OCI-LY1 (cell line): ENCODE results near the gene GRXCR2.
"Not testable (repeated sequence)": the region's sequence is repeated elsewhere in the genome, so short reads cannot be mapped to it uniquely, and the experiment has no call there.

Experiments
- EZH2 ChIP-seq: fragments of 200-600 bp; sonication (generic), shearing (Covaris generic); IDR thresholded peaks from 2 replicates; pipeline ENCODE4 v1.8.0; 2017; ENCODE audit warnings: borderline replicate concordance, mixed run types, mild to moderate bottlenecking, antibody characterized with exemption, low read length, moderate library complexity, mixed read lengths
- TF ChIP-seq, protein P1 (sequence below): fragments of 200-600 bp; sonication (generic), shearing (Covaris generic); IDR thresholded peaks from 2 replicates; pipeline ENCODE4 v1.5.1; 2017; ENCODE audit warnings: mild to moderate bottlenecking, antibody characterized with exemption, low read length, moderate library complexity, mixed read lengths

GRCh38 chr5:145864432-145864831, 8.4 kb downstream of the GRXCR2 start:
- TF ChIP-seq, protein P1, sequence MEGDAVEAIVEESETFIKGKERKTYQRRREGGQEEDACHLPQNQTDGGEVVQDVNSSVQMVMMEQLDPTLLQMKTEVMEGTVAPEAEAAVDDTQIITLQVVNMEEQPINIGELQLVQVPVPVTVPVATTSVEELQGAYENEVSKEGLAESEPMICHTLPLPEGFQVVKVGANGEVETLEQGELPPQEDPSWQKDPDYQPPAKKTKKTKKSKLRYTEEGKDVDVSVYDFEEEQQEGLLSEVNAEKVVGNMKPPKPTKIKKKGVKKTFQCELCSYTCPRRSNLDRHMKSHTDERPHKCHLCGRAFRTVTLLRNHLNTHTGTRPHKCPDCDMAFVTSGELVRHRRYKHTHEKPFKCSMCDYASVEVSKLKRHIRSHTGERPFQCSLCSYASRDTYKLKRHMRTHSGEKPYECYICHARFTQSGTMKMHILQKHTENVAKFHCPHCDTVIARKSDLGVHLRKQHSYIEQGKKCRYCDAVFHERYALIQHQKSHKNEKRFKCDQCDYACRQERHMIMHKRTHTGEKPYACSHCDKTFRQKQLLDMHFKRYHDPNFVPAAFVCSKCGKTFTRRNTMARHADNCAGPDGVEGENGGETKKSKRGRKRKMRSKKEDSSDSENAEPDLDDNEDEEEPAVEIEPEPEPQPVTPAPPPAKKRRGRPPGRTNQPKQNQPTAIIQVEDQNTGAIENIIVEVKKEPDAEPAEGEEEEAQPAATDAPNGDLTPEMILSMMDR = not testable (repeated sequence)
- TF ChIP-seq EZH2 = not testable (repeated sequence)
